GM18508 (cell line): ENCODE measurements around the gene RGL4.
"Not testable (repeated sequence)": the region's sequence is repeated elsewhere in the genome, so short reads cannot be mapped to it uniquely, and the experiment has no call there.

ENCODE experiments used
- ATAC-seq: cut with Tn5 transposase; IDR thresholded peaks from one replicate; pipeline ENCODE4 v1.9.1; 2021; ENCODE audit warnings: moderate number of reproducible peaks; ENCODE audit not compliant: insufficient read depth, unreplicated experiment

RGL4 gene

GRCh38 chr22:23722724-23723123 is 31.9 kb downstream of the RGL4 start:
- ATAC-seq: no peak

- not testable (repeated sequence) for ATAC-seq
Observed at GRCh38 chr22:23728108-23728507, 37.3 kb downstream of the RGL4 start.

GRCh38 chr22:23737696-23738095 is 46.9 kb downstream of the RGL4 start:
- no peak for ATAC-seq

- ATAC-seq: no peak
Observed at GRCh38 chr22:23742505-23743264, 51.9 kb downstream of the RGL4 start.

- no peak for ATAC-seq
Observed at GRCh38 chr22:23743303-23743705, 52.5 kb downstream of the RGL4 start.

GRCh38 chr22:23744001-23744400 is 53.2 kb downstream of the RGL4 start:
- no peak for ATAC-seq

- ATAC-seq: no peak
Observed at GRCh38 chr22:23744485-23744884, 53.7 kb downstream of the RGL4 start.

GRCh38 chr22:23745791-23746190 is 55.0 kb downstream of the RGL4 start:
- ATAC-seq: no peak
